Measurements from ENCODE around the gene MACROD1.

- TF ChIP-seq, protein P1, sequence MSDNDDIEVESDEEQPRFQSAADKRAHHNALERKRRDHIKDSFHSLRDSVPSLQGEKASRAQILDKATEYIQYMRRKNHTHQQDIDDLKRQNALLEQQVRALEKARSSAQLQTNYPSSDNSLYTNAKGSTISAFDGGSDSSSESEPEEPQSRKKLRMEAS (IDR thresholded peaks at IDR 0.05): peak; percentile 83
- TF ChIP-seq TAF1 (IDR thresholded peaks at IDR 0.05; ENCODE audit: low read depth) (0 out of 2 replicates have a peak, but pooled peaks have one; percentile 35), NFIC (IDR thresholded peaks at IDR 0.05) (no peak)
Measured at GRCh38 chr11:64164392-64165312, 1.3 kb downstream of the MACROD1 start.

All from Ishikawa (cell line).